ENCODE results near the gene ZNF276. TPM values are rescaled to one million over a fixed set of nuclear protein-coding genes. Genes with fewer than 3 reads are reported as not detected.

Gene ZNF276
- total RNA-seq, 1 experiment from 2014 or later = 18.6 TPM

DNA sequence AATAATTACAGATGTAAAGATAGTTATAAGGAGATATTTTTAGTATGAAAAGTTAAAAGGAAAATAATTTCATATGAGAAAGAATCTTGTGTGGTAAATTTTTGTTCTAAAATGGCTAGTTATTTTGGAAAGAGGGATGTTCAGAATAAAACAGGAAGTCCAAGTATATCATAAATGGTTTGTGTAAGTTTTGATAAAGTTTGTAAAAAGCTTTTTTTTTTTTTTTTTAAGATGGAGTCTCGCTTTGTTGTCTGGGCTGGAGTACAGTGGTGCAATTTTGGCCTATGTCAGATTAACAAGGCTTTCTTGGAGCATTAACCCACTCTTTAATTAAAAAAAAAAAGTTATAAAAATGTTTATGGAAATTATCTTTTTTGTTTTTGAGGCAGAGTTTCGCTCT, 43.1 kb upstream of the ZNF276 start:
- no peak overlapping the region for H2AFZ ChIP-seq (ENCODE audit: low read length)
- H3K4me1 ChIP-seq (ENCODE audit: insufficient read depth, low read length) = no peaks in the 10 kb centered on the region
- H2BK15ac ChIP-seq (ENCODE audit: low read depth, low read length) = no peak overlapping the region
- no peak overlapping the region for H3K9ac ChIP-seq (ENCODE audit: extremely low read depth, insufficient read length, low read length)
- peaks cover 71 to 81% of the 10 kb centered on the region in 2 experiments for H3K9me3 Mint-ChIP-seq
- no peak overlapping the region for H3K23ac ChIP-seq (ENCODE audit: insufficient read length, low read depth, low read length)
- no peaks in the 10 kb centered on the region for H3K79me1 ChIP-seq (ENCODE audit: insufficient read depth, low read depth, low read length, poor library complexity, severe bottlenecking)
- no peaks in the 10 kb centered on the region for H3K23me2 ChIP-seq (ENCODE audit: insufficient read length, low read depth, low read length, poor library complexity, severe bottlenecking)
- H3K4me1 Mint-ChIP-seq = no peaks in the 10 kb centered on the region
- no peak overlapping the region for H3K4me3 Mint-ChIP-seq
- no peak overlapping the region for H4K5ac ChIP-seq (ENCODE audit: insufficient read length, low read depth, low read length)
- H3K9me3 ChIP-seq (ENCODE audit: control insufficient read depth, low read depth, low read length) = peaks cover 32% of the 10 kb centered on the region
- TF ChIP-seq, protein P1, sequence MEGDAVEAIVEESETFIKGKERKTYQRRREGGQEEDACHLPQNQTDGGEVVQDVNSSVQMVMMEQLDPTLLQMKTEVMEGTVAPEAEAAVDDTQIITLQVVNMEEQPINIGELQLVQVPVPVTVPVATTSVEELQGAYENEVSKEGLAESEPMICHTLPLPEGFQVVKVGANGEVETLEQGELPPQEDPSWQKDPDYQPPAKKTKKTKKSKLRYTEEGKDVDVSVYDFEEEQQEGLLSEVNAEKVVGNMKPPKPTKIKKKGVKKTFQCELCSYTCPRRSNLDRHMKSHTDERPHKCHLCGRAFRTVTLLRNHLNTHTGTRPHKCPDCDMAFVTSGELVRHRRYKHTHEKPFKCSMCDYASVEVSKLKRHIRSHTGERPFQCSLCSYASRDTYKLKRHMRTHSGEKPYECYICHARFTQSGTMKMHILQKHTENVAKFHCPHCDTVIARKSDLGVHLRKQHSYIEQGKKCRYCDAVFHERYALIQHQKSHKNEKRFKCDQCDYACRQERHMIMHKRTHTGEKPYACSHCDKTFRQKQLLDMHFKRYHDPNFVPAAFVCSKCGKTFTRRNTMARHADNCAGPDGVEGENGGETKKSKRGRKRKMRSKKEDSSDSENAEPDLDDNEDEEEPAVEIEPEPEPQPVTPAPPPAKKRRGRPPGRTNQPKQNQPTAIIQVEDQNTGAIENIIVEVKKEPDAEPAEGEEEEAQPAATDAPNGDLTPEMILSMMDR (conservative IDR thresholded peaks at IDR 0.05) = no peak
- peaks cover 41 to 53% (median 52%) of the 10 kb centered on the region in 3 experiments for H3K36me3 Mint-ChIP-seq (ENCODE audit: insufficient read depth in 1 of 3, low read depth in 3 of 3)
- H4K8ac ChIP-seq (replicated peaks; ENCODE audit: insufficient read length, low read depth, low read length) = no peak overlapping the region
- H2BK12ac ChIP-seq (ENCODE audit: insufficient read length, low read depth, low read length) = no peak overlapping the region
- H2BK120ac ChIP-seq (ENCODE audit: low read depth, low read length, poor library complexity, severe bottlenecking) = no peak overlapping the region
- H3K27ac Mint-ChIP-seq = no peak overlapping the region
- H3K14ac ChIP-seq (ENCODE audit: insufficient read depth, low read length) = no peak overlapping the region
- H3K56ac ChIP-seq (ENCODE audit: insufficient read length, low read depth, low read length) = no peak overlapping the region
- H4K91ac ChIP-seq (ENCODE audit: insufficient read length, low read depth, low read length) = no peak overlapping the region
- DNase-seq = no peak
- no peak overlapping the region for H3K27ac ChIP-seq (ENCODE audit: insufficient read length, low read depth, low read length)
- H3K18ac ChIP-seq (ENCODE audit: insufficient read length, low read depth, low read length) = no peak overlapping the region
- no peak overlapping the region for H3K4ac ChIP-seq (ENCODE audit: low read depth, low read length)
- no peaks in the 10 kb centered on the region for H4K20me1 ChIP-seq (ENCODE audit: control insufficient read depth, insufficient read depth, insufficient read length)
- no CpG with 5 or more reads among the region's 2 CpGs for WGBS (ENCODE audit: extremely low coverage, insufficient read length, low lambda C conversion rate)
- H3K27me3 ChIP-seq (ENCODE audit: insufficient read depth, low read length) = no peaks in the 10 kb centered on the region
- no peak overlapping the region for H3T11ph ChIP-seq (ENCODE audit: low read length)
- H2AK5ac ChIP-seq (ENCODE audit: insufficient read length, low read length) = no peak overlapping the region
- H3K27me3 Mint-ChIP-seq (ENCODE audit: low read depth) = peaks cover 2% of the 10 kb centered on the region; the same call in 1 of the 2 replicates
- H3K4me2 ChIP-seq (ENCODE audit: insufficient read depth, insufficient read length, low read length) = no peak overlapping the region
- no peak overlapping the region for H2BK20ac ChIP-seq (ENCODE audit: low read depth, low read length, poor library complexity, severe bottlenecking)
- H3K79me2 ChIP-seq (ENCODE audit: insufficient read depth, low read length) = no peaks in the 10 kb centered on the region
- no peak overlapping the region for H2BK5ac ChIP-seq (ENCODE audit: insufficient read length, low read length)

Measured in H9 (cell line).